HG03280 (cell line): ENCODE measurements around the gene RUNX3.

Experiments used
- ATAC-seq: cut with Tn5 transposase; IDR thresholded peaks from one replicate; pipeline ENCODE4 v1.9.1; 2021; ENCODE audit warnings: mild to moderate bottlenecking, moderate library complexity; ENCODE audit not compliant: unreplicated experiment

Gene RUNX3

DNA sequence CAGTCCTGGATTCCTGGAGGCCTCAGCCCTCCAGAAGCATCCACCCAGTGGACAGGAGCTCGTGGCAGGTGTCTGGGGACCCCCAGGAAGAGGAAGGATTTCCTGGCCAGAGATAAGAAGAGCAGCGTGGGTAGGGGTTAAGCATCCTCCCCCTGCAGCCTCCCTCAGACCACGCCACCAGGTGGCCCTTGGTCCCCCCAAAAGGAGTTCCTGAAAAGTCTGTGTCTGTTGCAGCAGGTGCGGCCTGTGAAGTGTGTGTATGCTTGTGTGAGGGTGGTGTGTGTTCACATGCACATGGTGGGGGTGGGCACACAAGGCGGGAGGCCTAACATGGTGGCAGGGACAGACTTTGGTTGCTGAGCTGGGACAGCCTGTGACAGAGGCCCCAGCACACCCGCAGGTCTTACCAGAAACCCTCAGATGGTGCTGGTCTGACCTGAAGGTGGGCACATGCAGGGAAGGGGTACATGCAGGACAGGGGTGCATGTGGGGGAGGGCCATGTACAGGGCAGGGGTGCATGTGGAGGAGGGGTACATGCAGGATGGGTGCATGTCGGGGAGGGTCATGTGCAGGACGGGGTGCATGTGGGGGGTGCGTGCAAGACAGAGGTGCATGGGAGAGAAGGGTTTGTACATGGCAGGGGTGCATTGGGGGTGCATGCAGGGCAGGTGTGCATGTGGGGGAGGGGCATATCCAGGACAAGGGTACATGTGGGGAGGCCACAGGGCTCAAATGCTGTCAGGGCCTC lies 18.2 kb upstream of the RUNX3 start:
- no peak for ATAC-seq

- peak; percentile 73 for ATAC-seq
Measured at GRCh38 chr1:24946861-24947658, 17.0 kb upstream of the RUNX3 start.

DNA sequence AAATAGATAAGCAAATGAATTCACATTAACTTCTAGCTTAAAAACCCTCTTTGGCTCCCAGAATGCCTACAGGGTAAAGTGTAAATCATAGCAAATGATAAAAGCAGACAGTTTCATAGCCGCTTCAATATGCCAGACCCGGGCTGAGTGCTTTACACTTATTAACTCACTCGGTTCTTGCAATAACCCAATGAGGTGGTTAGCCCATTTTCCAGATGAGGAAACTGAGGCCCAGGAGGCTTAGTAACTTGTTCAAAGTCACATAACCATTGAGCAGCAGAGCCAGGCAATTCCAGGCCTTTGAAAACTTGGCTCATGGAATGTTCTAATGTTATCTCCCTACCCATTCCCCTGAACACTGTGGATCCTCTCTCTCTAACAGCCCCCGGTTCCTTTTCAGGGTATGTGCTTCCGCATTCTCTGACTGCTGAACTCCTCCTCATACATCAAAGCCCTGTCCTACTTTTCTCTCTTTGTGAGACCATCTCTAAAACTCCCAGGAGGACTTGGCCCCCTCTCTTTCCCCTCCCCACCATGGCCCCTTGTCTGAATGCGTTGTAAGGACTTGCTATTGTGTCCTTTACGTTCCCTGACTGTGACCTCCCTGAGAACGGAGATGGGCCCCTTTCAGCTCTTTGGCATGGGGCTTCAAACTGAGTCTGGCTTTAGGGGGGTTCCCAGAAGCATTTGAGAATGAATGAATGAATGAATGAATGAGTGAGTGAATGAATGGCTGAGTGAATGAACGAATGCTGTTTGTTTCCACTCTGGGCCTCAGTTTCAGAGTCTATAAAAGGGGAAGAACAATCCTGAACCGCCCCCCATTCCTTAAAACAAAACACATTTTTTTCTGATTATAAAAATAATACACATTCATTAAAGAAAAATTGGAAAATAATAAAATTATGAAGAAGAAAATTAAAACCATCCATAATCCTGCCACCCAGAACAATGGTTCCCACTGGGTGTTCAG lies 15.6 kb upstream of the RUNX3 start:
- no peak for ATAC-seq

DNA sequence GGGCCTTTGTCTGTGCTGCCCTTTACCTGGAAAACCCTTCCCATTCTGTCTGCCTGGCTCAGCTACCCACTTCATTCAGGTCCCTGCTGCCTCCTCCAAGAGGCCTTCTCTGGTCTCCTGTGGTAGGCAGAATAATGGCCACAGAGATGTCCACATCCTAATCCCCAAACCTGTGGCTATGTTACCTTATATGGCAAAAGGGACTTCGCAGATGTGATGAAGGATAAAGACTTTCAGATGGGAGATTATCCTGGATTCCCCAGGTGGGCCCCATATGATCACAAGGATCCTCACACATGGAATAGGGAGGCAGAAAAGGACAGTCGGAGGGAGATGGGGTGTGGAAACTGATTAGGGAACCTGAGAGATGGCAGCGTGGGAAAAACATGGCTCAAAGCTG lies 14.2 kb upstream of the RUNX3 start:
- ATAC-seq = no peak

GRCh38 chr1:24942789-24943188 lies 12.7 kb upstream of the RUNX3 start:
- no peak for ATAC-seq

DNA sequence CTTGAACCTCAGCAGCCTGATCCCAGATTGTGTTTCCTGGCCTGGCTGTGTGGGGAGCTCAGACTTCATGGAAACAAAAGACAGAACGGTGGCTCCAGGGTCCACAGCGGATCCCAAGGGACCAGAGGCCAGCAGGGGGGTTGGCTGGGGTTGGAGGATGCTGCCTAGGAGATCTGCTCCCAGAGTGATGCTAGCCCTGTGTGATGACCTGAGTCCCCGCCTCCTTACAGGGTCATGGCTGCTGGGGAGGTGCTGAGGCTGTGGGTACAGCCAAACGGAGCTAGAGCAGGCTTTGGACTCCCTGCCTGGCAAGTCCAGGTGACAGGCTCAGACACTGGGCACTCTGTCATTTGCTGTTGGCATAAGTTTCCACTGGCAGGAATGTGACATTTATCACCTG lies 11.5 kb upstream of the RUNX3 start:
- ATAC-seq = no peak

DNA sequence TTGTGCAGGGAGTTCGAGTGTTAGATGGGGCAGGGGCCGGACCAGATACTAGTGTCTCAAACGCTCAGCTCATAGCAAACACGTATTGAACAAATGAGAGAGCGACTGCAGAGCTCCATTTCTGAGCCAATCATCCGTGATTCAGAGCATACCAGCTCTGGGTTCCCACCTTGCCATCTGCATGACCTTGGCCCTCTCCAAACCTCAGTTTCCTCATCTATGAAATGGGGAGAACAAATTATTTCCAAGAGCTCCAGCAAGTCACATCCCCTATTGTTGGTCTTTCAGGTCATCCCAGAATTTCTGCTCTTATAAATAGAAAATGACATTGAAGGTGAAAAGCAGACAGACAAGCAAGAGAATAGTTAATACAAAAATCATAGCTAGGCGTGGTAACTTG lies 10.2 kb upstream of the RUNX3 start:
- ATAC-seq = no peak

GRCh38 chr1:24939675-24940193 lies 9.7 kb upstream of the RUNX3 start:
- ATAC-seq = no peak

DNA sequence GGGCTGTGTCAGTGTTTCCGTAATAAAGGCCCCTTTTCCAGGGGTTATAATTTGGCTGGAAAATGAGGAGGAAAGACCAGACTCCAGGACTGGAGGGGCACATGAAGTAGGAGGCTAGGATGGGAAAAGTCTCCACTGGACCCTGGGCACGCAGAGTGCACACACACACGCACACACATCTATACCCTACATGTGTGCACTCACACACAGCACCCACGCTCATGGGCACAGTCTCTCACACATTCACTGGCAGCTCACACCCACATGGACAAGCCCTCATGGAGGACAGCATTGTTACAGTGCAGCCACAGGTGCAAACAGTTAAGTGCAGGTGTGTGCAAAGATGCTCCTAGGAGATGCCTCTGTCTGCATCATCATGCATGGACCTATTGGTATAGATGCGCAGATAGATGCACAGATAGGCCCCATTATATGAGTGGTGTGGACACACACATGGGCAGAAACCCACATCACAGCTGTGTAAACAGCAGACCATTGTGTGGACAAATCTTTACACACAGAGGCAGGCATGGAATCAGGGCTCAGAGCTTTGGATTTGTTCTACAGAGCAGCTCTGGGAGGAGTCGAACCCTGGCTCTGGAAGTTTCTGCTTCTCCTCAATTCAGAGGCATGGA lies 9.1 kb upstream of the RUNX3 start:
- no peak for ATAC-seq

DNA sequence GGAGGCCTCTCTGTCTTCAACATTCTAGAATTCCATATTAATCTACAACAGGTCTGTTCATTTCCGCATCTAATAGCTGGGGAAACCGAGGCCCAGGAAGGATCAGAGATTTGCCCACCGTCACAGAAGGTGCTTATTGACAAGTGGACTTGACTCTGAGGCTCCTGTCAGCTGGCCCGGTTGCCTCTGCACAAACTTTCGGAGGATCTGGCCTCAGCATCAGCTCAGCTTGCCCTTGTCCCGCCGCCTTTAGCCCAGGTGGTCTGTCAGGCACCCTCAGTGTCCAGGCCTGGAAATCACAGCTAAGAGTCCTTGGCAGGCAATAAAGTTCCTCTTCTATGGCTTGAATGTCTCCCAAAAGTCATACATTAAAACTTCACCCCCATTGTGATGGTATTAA lies 8.2 kb upstream of the RUNX3 start:
- ATAC-seq = no peak

GRCh38 chr1:24936684-24937083 lies 6.6 kb upstream of the RUNX3 start:
- no peak for ATAC-seq

- ATAC-seq = no peak
Measured at GRCh38 chr1:24935615-24936484, 5.8 kb upstream of the RUNX3 start.

- ATAC-seq = no peak
Measured at GRCh38 chr1:24935196-24935526, 5.1 kb upstream of the RUNX3 start.

DNA sequence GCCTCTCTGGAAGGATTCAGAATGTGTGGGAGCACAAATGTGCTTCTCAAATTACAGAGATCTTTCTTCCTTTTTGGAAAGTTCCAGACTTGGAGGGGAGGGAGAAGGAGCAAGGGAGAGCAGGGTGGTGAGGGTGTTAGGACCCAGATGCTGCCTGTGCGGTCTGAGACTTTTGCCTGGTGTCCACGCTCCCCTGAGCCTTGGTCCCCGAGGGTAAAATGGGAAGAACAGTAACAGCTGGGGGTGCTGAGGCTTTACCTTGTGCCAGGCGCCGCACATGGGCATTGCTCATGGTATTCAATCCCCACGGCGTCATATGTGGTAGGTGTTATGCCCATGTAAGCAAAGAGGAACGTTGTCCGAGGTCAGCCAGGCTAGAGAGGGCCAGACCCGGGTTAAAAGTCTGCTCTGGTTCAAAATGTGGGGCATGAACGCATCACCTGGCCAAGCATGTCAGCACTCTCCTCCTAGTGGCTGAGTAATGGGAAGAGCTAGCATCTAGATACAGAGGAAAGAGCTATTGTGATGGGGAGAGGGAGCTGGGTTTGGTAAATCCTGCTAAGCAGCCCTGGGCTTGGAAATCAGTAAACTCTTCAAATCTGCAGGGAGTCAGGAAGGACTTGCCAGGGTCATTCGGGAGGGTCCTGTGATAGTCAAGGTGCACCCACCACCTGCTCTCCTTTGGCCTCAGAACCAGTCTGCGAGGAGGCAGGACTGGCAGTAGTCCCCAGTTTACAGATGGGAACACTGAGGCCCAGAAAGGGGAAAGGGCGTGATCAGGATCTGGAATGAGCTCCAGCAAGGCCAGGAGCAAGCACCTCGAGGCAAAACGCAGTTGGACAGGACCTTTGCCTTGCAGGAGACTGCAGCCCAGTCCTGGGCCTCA lies 4.5 kb upstream of the RUNX3 start:
- no peak for ATAC-seq

DNA sequence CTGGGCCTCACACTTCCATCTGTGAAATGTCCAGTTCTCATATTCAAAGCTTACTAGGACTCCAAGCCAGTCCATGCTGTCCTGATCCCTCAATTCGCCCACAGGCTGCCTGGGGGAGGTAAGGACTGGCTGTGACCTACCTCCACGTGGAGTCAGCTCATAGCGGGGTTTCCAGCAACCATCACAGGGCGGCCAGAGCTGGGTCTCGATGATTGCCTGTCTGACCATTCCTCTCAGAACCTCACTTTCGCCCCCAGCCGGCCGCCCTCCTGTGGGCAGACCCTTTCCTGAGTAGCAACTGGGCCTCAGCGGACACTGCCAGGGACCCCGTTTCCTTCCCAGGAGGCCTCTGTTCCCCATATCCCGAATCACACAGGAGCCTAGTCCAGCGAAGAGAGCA lies 3.4 kb upstream of the RUNX3 start:
- ATAC-seq = no peak

GRCh38 chr1:24932725-24933294 lies 2.7 kb upstream of the RUNX3 start:
- no peak for ATAC-seq

GRCh38 chr1:24932284-24932683 lies 2.2 kb upstream of the RUNX3 start:
- no peak for ATAC-seq

- no peak for ATAC-seq
Measured at GRCh38 chr1:24931468-24932231, 1.6 kb upstream of the RUNX3 start.
